ENCODE results near the gene HBS1L.
"Not testable (repeated sequence)": the region's sequence is repeated elsewhere in the genome, so short reads cannot be mapped to it uniquely, and the experiment has no call there.

Gene HBS1L

GRCh38 chr6:135075018-135075417 is 20.4 kb upstream of the HBS1L start:
- DNase-seq (ENCODE audit: low spot score): no peak

- DNase-seq (ENCODE audit: low spot score): no peak
Observed at GRCh38 chr6:135073756-135074393, 19.3 kb upstream of the HBS1L start.

GRCh38 chr6:135073217-135073616 is 18.6 kb upstream of the HBS1L start:
- no peak for DNase-seq (ENCODE audit: low spot score)

- DNase-seq (ENCODE audit: low spot score): no peak
Observed at GRCh38 chr6:135072753-135073152, 18.1 kb upstream of the HBS1L start.

- DNase-seq (ENCODE audit: low spot score): no peak
Observed at GRCh38 chr6:135071541-135071940, 16.9 kb upstream of the HBS1L start.

- no peak for DNase-seq (ENCODE audit: low spot score)
Observed at GRCh38 chr6:135067911-135068310, 13.3 kb upstream of the HBS1L start.

- no peak for DNase-seq (ENCODE audit: low spot score)
Observed at GRCh38 chr6:135066806-135067205, 12.2 kb upstream of the HBS1L start.

- no peak for DNase-seq (ENCODE audit: low spot score)
Observed at GRCh38 chr6:135066397-135066796, 11.8 kb upstream of the HBS1L start.

GRCh38 chr6:135064586-135064985 is 10.0 kb upstream of the HBS1L start:
- DNase-seq (ENCODE audit: low spot score): no peak

- no peak for DNase-seq (ENCODE audit: low spot score)
Observed at GRCh38 chr6:135063926-135064325, 9.3 kb upstream of the HBS1L start.

GRCh38 chr6:135062735-135063134 is 8.1 kb upstream of the HBS1L start:
- no peak for DNase-seq (ENCODE audit: low spot score)

GRCh38 chr6:135060076-135060475 is 5.5 kb upstream of the HBS1L start:
- no peak for DNase-seq (ENCODE audit: low spot score)

GRCh38 chr6:135058299-135058698 is 3.7 kb upstream of the HBS1L start:
- not testable (repeated sequence) for DNase-seq (ENCODE audit: low spot score)

GRCh38 chr6:135056632-135057031 is 2.0 kb upstream of the HBS1L start:
- DNase-seq (ENCODE audit: low spot score): no peak

GRCh38 chr6:135054226-135054568 is 425 bp downstream of the HBS1L start:
- DNase-seq (ENCODE audit: low spot score): peak; percentile 12

- DNase-seq (ENCODE audit: low spot score): no peak
Observed at GRCh38 chr6:135053406-135053805, 1.2 kb downstream of the HBS1L start.

- DNase-seq (ENCODE audit: low spot score): no peak
Observed at GRCh38 chr6:135052939-135053338, 1.7 kb downstream of the HBS1L start.

- no peak for DNase-seq (ENCODE audit: low spot score)
Observed at GRCh38 chr6:135048915-135049314, 5.7 kb downstream of the HBS1L start.

GRCh38 chr6:135047336-135047735 is 7.3 kb downstream of the HBS1L start:
- no peak for DNase-seq (ENCODE audit: low spot score)

- DNase-seq (ENCODE audit: low spot score): no peak
Observed at GRCh38 chr6:135046912-135047311, 7.7 kb downstream of the HBS1L start.

- no peak for DNase-seq (ENCODE audit: low spot score)
Observed at GRCh38 chr6:135044639-135045038, 10.0 kb downstream of the HBS1L start.

- DNase-seq (ENCODE audit: low spot score): no peak
Observed at GRCh38 chr6:135043846-135044245, 10.8 kb downstream of the HBS1L start.

- no peak for DNase-seq (ENCODE audit: low spot score)
Observed at GRCh38 chr6:135043364-135043763, 11.3 kb downstream of the HBS1L start.

GRCh38 chr6:135038335-135038734 is 16.3 kb downstream of the HBS1L start:
- DNase-seq (ENCODE audit: low spot score): no peak

GRCh38 chr6:135037541-135037940 is 17.1 kb downstream of the HBS1L start:
- no peak for DNase-seq (ENCODE audit: low spot score)

Measured in CD4-positive, alpha-beta T cell treated with Interleukin-15 for 4 hours (primary cell).